ENCODE results near the gene SLC35F1.

DNA sequence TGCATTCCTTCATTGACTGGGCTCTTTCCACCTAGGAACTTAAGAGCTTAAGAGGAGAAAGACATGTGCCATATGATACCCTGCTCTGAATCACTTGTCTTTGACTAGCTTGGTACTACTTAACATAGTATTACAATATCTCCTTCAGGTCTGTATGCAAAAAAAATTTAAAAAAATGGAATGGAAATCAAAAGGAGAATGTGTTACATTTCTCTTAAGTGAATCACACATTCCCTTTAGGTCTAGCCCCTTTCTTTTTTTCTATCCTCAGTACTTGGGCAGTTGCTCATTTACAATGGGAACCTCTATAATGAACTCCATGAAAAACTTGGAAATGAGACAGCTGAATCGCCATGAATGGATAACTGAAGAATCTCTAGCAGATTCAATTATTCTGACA, 53.8 kb downstream of the SLC35F1 start:
- TF ChIP-seq, protein P1, sequence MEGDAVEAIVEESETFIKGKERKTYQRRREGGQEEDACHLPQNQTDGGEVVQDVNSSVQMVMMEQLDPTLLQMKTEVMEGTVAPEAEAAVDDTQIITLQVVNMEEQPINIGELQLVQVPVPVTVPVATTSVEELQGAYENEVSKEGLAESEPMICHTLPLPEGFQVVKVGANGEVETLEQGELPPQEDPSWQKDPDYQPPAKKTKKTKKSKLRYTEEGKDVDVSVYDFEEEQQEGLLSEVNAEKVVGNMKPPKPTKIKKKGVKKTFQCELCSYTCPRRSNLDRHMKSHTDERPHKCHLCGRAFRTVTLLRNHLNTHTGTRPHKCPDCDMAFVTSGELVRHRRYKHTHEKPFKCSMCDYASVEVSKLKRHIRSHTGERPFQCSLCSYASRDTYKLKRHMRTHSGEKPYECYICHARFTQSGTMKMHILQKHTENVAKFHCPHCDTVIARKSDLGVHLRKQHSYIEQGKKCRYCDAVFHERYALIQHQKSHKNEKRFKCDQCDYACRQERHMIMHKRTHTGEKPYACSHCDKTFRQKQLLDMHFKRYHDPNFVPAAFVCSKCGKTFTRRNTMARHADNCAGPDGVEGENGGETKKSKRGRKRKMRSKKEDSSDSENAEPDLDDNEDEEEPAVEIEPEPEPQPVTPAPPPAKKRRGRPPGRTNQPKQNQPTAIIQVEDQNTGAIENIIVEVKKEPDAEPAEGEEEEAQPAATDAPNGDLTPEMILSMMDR (IDR thresholded peaks at IDR 0.05), result no peak
- TF ChIP-seq POLR2AphosphoS5 (IDR thresholded peaks at IDR 0.05) (no peak), POLR2A (IDR thresholded peaks at IDR 0.05; ENCODE audit: low read depth) (no peak)

Data from esophagus muscularis mucosa (tissue), 3 donors.